Ishikawa (cell line): ENCODE data around the gene SKP1.

Experiments used
- CEBPB ChIP-seq: IDR thresholded peaks from 2 replicates; pipeline ENCODE4 v1.6.1; 2012
- MAX ChIP-seq: IDR thresholded peaks from 2 replicates; pipeline ENCODE4 v1.6.1; 2012
- NFIC ChIP-seq: IDR thresholded peaks from 2 replicates; pipeline ENCODE4 v1.6.1; 2012
- RAD21 ChIP-seq: IDR thresholded peaks from 2 replicates; pipeline ENCODE4 v1.6.1; 2012; ENCODE audit warnings: low read depth
- REST ChIP-seq: IDR thresholded peaks from 2 replicates; pipeline ENCODE4 v1.6.1; 2012; ENCODE audit warnings: low read depth, mild to moderate bottlenecking
- TAF1 ChIP-seq: IDR thresholded peaks from 2 replicates; pipeline ENCODE4 v1.6.1; 2012; ENCODE audit warnings: low read depth, mild to moderate bottlenecking

- TF ChIP-seq CEBPB (no peak), REST (no peak), NFIC (no peak), RAD21 (no peak), MAX (no peak), TAF1 (no peak)
Observed at GRCh38 chr5:134124289-134125038, 52.3 kb downstream of the SKP1 start.
